ENCODE measurements around the gene NKAP.
"Not testable (repeated sequence)": the region's sequence is repeated elsewhere in the genome, so short reads cannot be mapped to it uniquely, and the experiment has no call there.

Gene NKAP

GRCh38 chrX:119942831-119943184 lies 743 bp downstream of the NKAP start:
- TF ChIP-seq Cebpa-rat (IDR thresholded peaks at IDR 0.05), result no peak
- Histone ChIP-seq H3K9me3 (no peaks in the 10 kb centered on the region), H3K4me3 (peak overlapping the region; percentile 80), H4K20me1 (peaks cover 5% of the 10 kb centered on the region; the same call in 1 of the 2 replicates), H3K27me3 (no peaks in the 10 kb centered on the region), H3K4me1 (peaks cover 11% of the 10 kb centered on the region), H3K9ac (peak overlapping the region; percentile 84), H3K36me3 (peaks cover 2% of the 10 kb centered on the region; the same call in 1 of the 2 replicates), H3K4me2 (peak overlapping the region; percentile 64), H3K27ac (peak overlapping the region; percentile 77)

- no peaks in the 10 kb centered on the region for H3K27me3 ChIP-seq
- H3K9ac ChIP-seq, result peak overlapping the region; percentile 84
- peak overlapping the region; percentile 80 for H3K4me3 ChIP-seq
- H3K4me1 ChIP-seq, result peaks cover 11% of the 10 kb centered on the region
- H4K20me1 ChIP-seq, result peaks cover 5% of the 10 kb centered on the region; the same call in 1 of the 2 replicates
- no peaks in the 10 kb centered on the region for H3K9me3 ChIP-seq
- TF ChIP-seq Cebpa-rat (IDR thresholded peaks at IDR 0.05), result no peak
- peak overlapping the region; percentile 64 for H3K4me2 ChIP-seq
- H3K27ac ChIP-seq, result no peak overlapping the region
- H3K36me3 ChIP-seq, result peaks cover 5% of the 10 kb centered on the region; the same call in 1 of the 2 replicates
These were observed 1.3 kb downstream of the NKAP start for GRCh38 chrX:119942173-119942819.

- no peak overlapping the region for H3K9ac ChIP-seq
- H3K4me3 ChIP-seq, result no peak overlapping the region
- no peak for TF ChIP-seq Cebpa-rat (IDR thresholded peaks at IDR 0.05)
- peaks cover 11% of the 10 kb centered on the region for H3K4me1 ChIP-seq
- H3K4me2 ChIP-seq, result 0 out of 2 replicates have a peak overlapping the region, but pooled peaks have one; percentile 64
- peaks cover 5% of the 10 kb centered on the region; the same call in 1 of the 2 replicates for H3K36me3 ChIP-seq
- peaks cover 5% of the 10 kb centered on the region; the same call in 1 of the 2 replicates for H4K20me1 ChIP-seq
- no peaks in the 10 kb centered on the region for H3K9me3 ChIP-seq
- no peaks in the 10 kb centered on the region for H3K27me3 ChIP-seq
- H3K27ac ChIP-seq, result no peak overlapping the region
These were observed 2.2 kb downstream of the NKAP start for GRCh38 chrX:119941336-119941735.

- H3K9ac ChIP-seq, result no peak overlapping the region
- H3K36me3 ChIP-seq, result peaks cover 51% of the 10 kb centered on the region
- H3K9me3 ChIP-seq, result no peaks in the 10 kb centered on the region
- H3K4me1 ChIP-seq, result no peaks in the 10 kb centered on the region
- no peaks in the 10 kb centered on the region for H3K27me3 ChIP-seq
- no peak overlapping the region for H3K27ac ChIP-seq
- H3K4me2 ChIP-seq, result no peak overlapping the region
- TF ChIP-seq Cebpa-rat (IDR thresholded peaks at IDR 0.05), result no peak
- no peaks in the 10 kb centered on the region for H4K20me1 ChIP-seq
- no peak overlapping the region for H3K4me3 ChIP-seq
These were observed 8.2 kb downstream of the NKAP start for GRCh38 chrX:119935215-119935874.

GRCh38 chrX:119922391-119922790 lies 21.2 kb downstream of the NKAP start:
- not testable (repeated sequence) for H3K27me3 ChIP-seq, H4K20me1 ChIP-seq, H3K4me1 ChIP-seq, H3K27ac ChIP-seq, H3K4me3 ChIP-seq, H3K9ac ChIP-seq, H3K4me2 ChIP-seq, H3K9me3 ChIP-seq
- peaks cover 22% of the 10 kb centered on the region; the same call in 1 of the 2 replicates for H3K36me3 ChIP-seq

GRCh38 chrX:119919835-119920585 lies 23.5 kb downstream of the NKAP start:
- Histone ChIP-seq H4K20me1 (no peaks in the 10 kb centered on the region), H3K4me3 (no peak overlapping the region), H3K4me1 (no peaks in the 10 kb centered on the region), H3K27ac (no peak overlapping the region), H3K4me2 (no peak overlapping the region), H3K36me3 (peaks cover 4% of the 10 kb centered on the region; the same call in 1 of the 2 replicates), H3K27me3 (no peaks in the 10 kb centered on the region), H3K9ac (no peak overlapping the region), H3K9me3 (no peaks in the 10 kb centered on the region)
- TF ChIP-seq Cebpa-rat (IDR thresholded peaks at IDR 0.05), result peak; percentile 78; the same call in 1 of the 2 replicates

GRCh38 chrX:119917877-119918276 lies 25.7 kb downstream of the NKAP start:
- Histone ChIP-seq H3K27me3 (no peaks in the 10 kb centered on the region), H3K4me2 (no peak overlapping the region), H3K9me3 (no peaks in the 10 kb centered on the region), H3K27ac (no peak overlapping the region), H3K4me3 (no peak overlapping the region), H3K9ac (no peak overlapping the region), H3K36me3 (no peaks in the 10 kb centered on the region), H3K4me1 (no peaks in the 10 kb centered on the region), H4K20me1 (no peaks in the 10 kb centered on the region)
- no peak for TF ChIP-seq Cebpa-rat (IDR thresholded peaks at IDR 0.05)

GRCh38 chrX:119916310-119916709 lies 27.2 kb downstream of the NKAP start:
- Histone ChIP-seq H3K4me1 (no peaks in the 10 kb centered on the region), H3K4me2 (no peak overlapping the region), H3K9ac (no peak overlapping the region), H3K27ac (no peak overlapping the region), H4K20me1 (no peaks in the 10 kb centered on the region), H3K27me3 (no peaks in the 10 kb centered on the region), H3K9me3 (no peaks in the 10 kb centered on the region), H3K4me3 (no peak overlapping the region), H3K36me3 (no peaks in the 10 kb centered on the region)
- TF ChIP-seq Cebpa-rat (IDR thresholded peaks at IDR 0.05), result no peak

GRCh38 chrX:119900976-119901375 lies 42.6 kb downstream of the NKAP start:
- Histone ChIP-seq H4K20me1 (no peaks in the 10 kb centered on the region), H3K36me3 (no peaks in the 10 kb centered on the region), H3K4me3 (no peak overlapping the region), H3K4me2 (no peak overlapping the region), H3K4me1 (no peaks in the 10 kb centered on the region), H3K9ac (no peak overlapping the region), H3K27me3 (no peaks in the 10 kb centered on the region), H3K27ac (no peak overlapping the region), H3K9me3 (no peaks in the 10 kb centered on the region)
- no peak for TF ChIP-seq Cebpa-rat (IDR thresholded peaks at IDR 0.05)

- H3K9me3 ChIP-seq, result no peaks in the 10 kb centered on the region
- no peaks in the 10 kb centered on the region for H4K20me1 ChIP-seq
- no peak for TF ChIP-seq Cebpa-rat (IDR thresholded peaks at IDR 0.05)
- no peaks in the 10 kb centered on the region for H3K36me3 ChIP-seq
- H3K27me3 ChIP-seq, result no peaks in the 10 kb centered on the region
- H3K27ac ChIP-seq, result no peak overlapping the region
- no peak overlapping the region for H3K9ac ChIP-seq
- no peak overlapping the region for H3K4me2 ChIP-seq
- no peaks in the 10 kb centered on the region for H3K4me1 ChIP-seq
- H3K4me3 ChIP-seq, result no peak overlapping the region
These were observed 44.4 kb downstream of the NKAP start for GRCh38 chrX:119899125-119899524.
